Endothelial cell of umbilical vein (primary cell): Measurements from ENCODE around the gene USP17L20. TPM values are rescaled to one million over a fixed set of nuclear protein-coding genes. Genes with fewer than 3 reads are reported as not detected.
"Not testable (repeated sequence)": the region's sequence is repeated elsewhere in the genome, so short reads cannot be mapped to it uniquely, and the experiment has no call there.

ENCODE experiments used
- Bru-seq: library from RNA; stranded (reverse); fragments of 400-500 nt; gene quantifications from one replicate; lab custom pipeline; 2021; lab: Mats Ljungman, UMichigan
- BruChase-seq, 2 experiments: library from RNA; stranded (reverse); fragments of 400-500 nt; gene quantifications; one replicate each; lab custom pipeline; 2021; lab: Mats Ljungman, UMichigan
- BruUV-seq: library from RNA; stranded (reverse); fragments of 400-500 nt; replicated peaks from 2 replicates; lab custom pipeline; 2021; lab: Mats Ljungman, UMichigan
- CTCF ChIA-PET: fragments of 300-600, 350-600 bp; sonication (Branson Sonifier 250); formaldehyde crosslinking; loops from one replicate; lab custom pipeline; 2021; ENCODE audit warnings: antibody characterized with exemption, inconsistent platforms; lab: Charles Lee
- POLR2A ChIA-PET: fragments of 300-600, 350-600 bp; sonication (Branson Sonifier 250); formaldehyde crosslinking; loops from one replicate; lab custom pipeline; 2021; ENCODE audit warnings: antibody characterized with exemption, inconsistent platforms; lab: Charles Lee
- DNase-seq: peaks from one replicate; pipeline ENCODE4 v3.0.0-alpha.2; 2011; ENCODE audit warnings: low read depth, low spot score
- FAIRE-seq: peaks from 2 replicates; lab custom pipeline; 2011; peaks lifted over from hg19 to GRCh38; lab: Jason Lieb, UNC
- H2AFZ ChIP-seq: 2 replicates; pipeline ENCODE4 v1.6.0; 2012; ENCODE audit warnings: low read depth, low read length, control low read depth, inconsistent platforms
- H3K27ac ChIP-seq: 2 replicates; pipeline ENCODE4 v1.5.1; 2011; ENCODE audit warnings: low read depth, mild to moderate bottlenecking, control low read depth, low read length, moderate library complexity; ENCODE audit not compliant: insufficient read depth
- H3K27me3 ChIP-seq, 2 experiments: 2 replicates each; pipeline versions ENCODE4 v1.6.0 to v1.6.1; 2011; ENCODE audit warnings: low read length in 2 of 2, mixed read lengths in 1 of 2; ENCODE audit not compliant: control insufficient read depth in 2 of 2, insufficient read depth in 2 of 2
- H3K36me3 ChIP-seq, 2 experiments: 2 replicates in 1 of 2; 3 replicates in 1 of 2; pipeline ENCODE4 v1.5.1; 2011; ENCODE audit warnings: low read length in 2 of 2, mild to moderate bottlenecking in 1 of 2, moderate library complexity in 1 of 2; ENCODE audit not compliant: control insufficient read depth in 2 of 2, insufficient read depth in 2 of 2; ENCODE audit errors: extremely low read depth in 1 of 2
- H3K4me1 ChIP-seq: 3 replicates; pipeline ENCODE4 v1.5.1; 2011; ENCODE audit warnings: mild to moderate bottlenecking, low read length; ENCODE audit not compliant: control insufficient read depth, insufficient read depth; ENCODE audit errors: extremely low read depth
- H3K4me2 ChIP-seq: 2 replicates; pipeline ENCODE4 v1.6.1; 2011; ENCODE audit warnings: low read length, control low read depth, mixed read lengths; ENCODE audit not compliant: insufficient read depth
- H3K4me3 ChIP-seq, 3 experiments: fragments of 200-600 bp in 1 of 3; sonication (generic), shearing (Covaris generic) in 1 of 3; replicated peaks in 1 of 3; 2 replicates each; pipeline ENCODE4 v1.5.1; 2011 to 2016; ENCODE audit warnings: control low read depth in 3 of 3, low read length in 3 of 3, mild to moderate bottlenecking in 2 of 3, inconsistent platforms in 1 of 3, low read depth in 1 of 3, moderate library complexity in 1 of 3; ENCODE audit not compliant: insufficient read depth in 1 of 3
- H3K79me2 ChIP-seq: 2 replicates; pipeline ENCODE4 v1.6.0; 2012; ENCODE audit warnings: low read length, inconsistent platforms; ENCODE audit not compliant: control insufficient read depth, insufficient read depth
- H3K9ac ChIP-seq: replicated peaks from 2 replicates; pipeline ENCODE3; 2011; ENCODE audit warnings: low read length, control low read depth; ENCODE audit not compliant: insufficient read depth; ENCODE audit errors: extremely low read depth
- H3K9me1 ChIP-seq: replicated peaks from 3 replicates; pipeline ENCODE4 v1.6.0; 2011; ENCODE audit warnings: mild to moderate bottlenecking, low read length; ENCODE audit not compliant: control insufficient read depth, insufficient read depth; ENCODE audit errors: extremely low read depth
- H3K9me3 ChIP-seq: replicated peaks from 2 replicates; pipeline ENCODE4 v1.5.1; 2012; ENCODE audit warnings: low read length, inconsistent platforms; ENCODE audit not compliant: control insufficient read depth, insufficient read depth
- H4K20me1 ChIP-seq: replicated peaks from 2 replicates; pipeline ENCODE3; 2011; ENCODE audit warnings: mild to moderate bottlenecking, low read length; ENCODE audit not compliant: control insufficient read depth, insufficient read depth; ENCODE audit errors: extremely low read depth
- dilution Hi-C: fragments of 300-500 bp; cut with MboI; formaldehyde crosslinking; loops from one replicate; pipeline ENCODE4 v1.15.0; 2019; ENCODE audit warnings: low sequenced_read_pairs; ENCODE audit not compliant: extremely low pct_ligation_motif_present
- intact Hi-C: fragments of 100-400 bp; cut with micrococcal nuclease; formaldehyde crosslinking; loops from one replicate; pipeline ENCODE4 v1.10.0; 2022
- long read RNA-seq: library from polyadenylated mRNA; stranded (forward); transcript quantifications from one replicate; pipeline ENCODE4 v2.0.0, GENCODE V29; 2021
- polyA minus RNA-seq, 3 experiments: library from RNA; depleted of rRNA, polyadenylated mRNA; stranded (reverse); fragments of >200 nt; gene quantifications; 1 replicate in 1 of 3; 2 replicates in 2 of 3; pipeline ENCODE4 v1.2.3, GENCODE V29; 2011
- polyA plus RNA-seq, 4 experiments: library from polyadenylated mRNA; depleted of rRNA in 3 of 4; stranded (reverse) in 3 of 4; unstranded in 1 of 4; fragments of >200 nt; gene quantifications; 2 replicates each; pipeline versions ENCODE4 v1.2.1 to v1.2.3, GENCODE V29; 2011 to 2012; ENCODE audit warnings: missing spikeins in 1 of 4
- total RNA-seq: library from RNA; stranded (reverse); gene quantifications from 2 replicates; pipeline ENCODE4 v1.2.3, GENCODE V29; 2021

The USP17L20 gene, protein sequence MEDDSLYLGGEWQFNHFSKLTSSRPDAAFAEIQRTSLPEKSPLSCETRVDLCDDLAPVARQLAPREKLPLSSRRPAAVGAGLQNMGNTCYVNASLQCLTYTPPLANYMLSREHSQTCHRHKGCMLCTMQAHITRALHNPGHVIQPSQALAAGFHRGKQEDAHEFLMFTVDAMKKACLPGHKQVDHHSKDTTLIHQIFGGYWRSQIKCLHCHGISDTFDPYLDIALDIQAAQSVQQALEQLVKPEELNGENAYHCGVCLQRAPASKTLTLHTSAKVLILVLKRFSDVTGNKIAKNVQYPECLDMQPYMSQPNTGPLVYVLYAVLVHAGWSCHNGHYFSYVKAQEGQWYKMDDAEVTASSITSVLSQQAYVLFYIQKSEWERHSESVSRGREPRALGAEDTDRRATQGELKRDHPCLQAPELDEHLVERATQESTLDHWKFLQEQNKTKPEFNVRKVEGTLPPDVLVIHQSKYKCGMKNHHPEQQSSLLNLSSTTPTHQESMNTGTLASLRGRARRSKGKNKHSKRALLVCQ
- total RNA-seq (not detected in 2 replicates), polyA plus RNA-seq (not detected in 2 replicates), polyA minus RNA-seq (not detected in 2 replicates), Bru-seq, nascent RNA (not detected), BruChase-seq, experiment 1, labeled RNA remaining after a 6-hour chase (not detected), BruChase-seq, experiment 2, labeled RNA remaining after a 2-hour chase (not detected)
- polyA plus RNA-seq (2011; cell fraction: cytosol; rRNA removed): not detected in 2 replicates
- not detected in 2 replicates for polyA plus RNA-seq (2011; cell fraction: nucleus; rRNA removed)
- polyA plus RNA-seq (2012): not detected in 2 replicates
- polyA minus RNA-seq (2011; cell fraction: cytosol; rRNA and poly(A)+ RNA removed): not detected
- polyA minus RNA-seq (2011; cell fraction: nucleus; rRNA and poly(A)+ RNA removed): not detected in 2 replicates
- long read RNA-seq: 0 reads

DNA sequence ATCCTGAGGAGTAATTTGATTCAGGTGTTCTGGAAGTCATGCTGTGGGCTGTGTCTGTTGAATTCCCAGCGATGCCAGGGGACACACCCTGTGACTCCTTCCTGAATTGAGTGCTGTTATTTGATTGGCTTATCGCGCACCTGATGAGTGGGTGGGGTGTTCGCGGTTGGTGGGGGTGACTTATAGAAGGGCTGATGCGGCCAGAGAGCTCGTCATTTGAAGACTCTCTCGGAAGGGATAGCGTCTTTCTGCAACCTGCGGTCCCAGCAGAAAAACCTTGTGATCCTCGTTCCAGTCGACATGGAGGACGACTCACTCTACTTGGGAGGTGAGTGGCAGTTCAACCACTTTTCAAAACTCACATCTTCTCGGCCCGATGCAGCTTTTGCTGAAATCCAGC, at the start of gene USP17L20:
TSS of gene USP17L20 (plus strand) at position 301 of the 400 bp plus-strand sequence. CDS start at position 301, 0 bp downstream.
- H3K9me1 ChIP-seq, H3K36me3 ChIP-seq, H3K4me2 ChIP-seq, FAIRE-seq, H3K4me1 ChIP-seq, dilution Hi-C loops, POLR2A ChIA-PET, BruUV-seq, DNase-seq, H3K27me3 ChIP-seq, H3K9me3 ChIP-seq, H3K4me3 ChIP-seq, H3K27ac ChIP-seq, intact Hi-C loops, H3K79me2 ChIP-seq, H2AFZ ChIP-seq, H3K9ac ChIP-seq, CTCF ChIA-PET, H4K20me1 ChIP-seq: not testable (repeated sequence)

DNA sequence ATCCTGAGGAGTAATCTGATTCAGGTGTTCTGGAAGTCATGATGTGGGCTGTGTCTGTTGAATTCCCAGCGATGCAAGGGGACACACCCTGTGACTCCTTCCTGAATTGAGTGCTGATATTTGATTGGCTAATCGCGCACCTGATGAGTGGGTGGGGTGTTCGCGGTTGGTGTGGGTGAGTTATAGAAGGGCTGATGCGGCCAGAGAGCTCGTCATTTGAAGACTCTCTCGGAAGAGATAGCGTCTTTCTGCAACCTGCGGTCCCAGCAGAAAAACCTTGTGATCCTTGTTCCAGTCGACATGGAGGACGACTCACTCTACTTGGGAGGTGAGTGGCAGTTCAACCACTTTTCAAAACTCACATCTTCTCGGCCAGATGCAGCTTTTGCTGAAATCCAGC, 47.6 kb upstream of the USP17L20 start, which contains the start of gene USP17L10:
TSS of gene USP17L10 (plus strand) at position 301 of the 400 bp plus-strand sequence. CDS start at position 301, 0 bp downstream.
- H3K4me3 ChIP-seq, dilution Hi-C loops, H3K27me3 ChIP-seq, DNase-seq, BruUV-seq, CTCF ChIA-PET, H3K9me3 ChIP-seq, H3K4me1 ChIP-seq, H3K27ac ChIP-seq, POLR2A ChIA-PET, H3K9me1 ChIP-seq, H3K36me3 ChIP-seq, intact Hi-C loops, H3K79me2 ChIP-seq, H3K4me2 ChIP-seq, H2AFZ ChIP-seq, H4K20me1 ChIP-seq, H3K9ac ChIP-seq, FAIRE-seq: not testable (repeated sequence)

DNA sequence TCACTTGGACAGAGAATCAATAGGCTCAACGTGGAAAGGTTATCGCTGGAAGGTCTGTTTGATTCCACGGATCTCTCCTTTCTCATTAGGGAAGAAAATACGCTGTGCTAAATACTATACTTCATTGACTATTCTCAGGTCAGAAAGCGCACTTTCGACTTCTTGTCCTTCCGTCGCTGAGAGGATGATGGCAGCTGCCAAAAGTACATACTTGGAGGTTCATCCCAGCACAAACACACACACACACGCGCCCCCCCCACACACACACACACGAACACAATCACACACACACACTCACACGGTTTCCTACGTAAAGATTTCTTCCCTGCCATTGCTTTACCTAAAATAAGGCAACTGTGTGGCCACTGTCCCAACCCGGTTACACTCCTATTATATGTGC, 43.2 kb upstream of the USP17L20 start:
- POLR2A ChIA-PET, H3K79me2 ChIP-seq, H3K4me3 ChIP-seq, H3K27ac ChIP-seq, DNase-seq, H3K9ac ChIP-seq, H2AFZ ChIP-seq, BruUV-seq, CTCF ChIA-PET, intact Hi-C loops, FAIRE-seq, H3K9me1 ChIP-seq, H3K4me2 ChIP-seq, H3K27me3 ChIP-seq, H3K36me3 ChIP-seq, dilution Hi-C loops, H4K20me1 ChIP-seq, H3K4me1 ChIP-seq, H3K9me3 ChIP-seq: not testable (repeated sequence)
